NOMO-1 treated with dmso at 0.1 percent for 144 hours (cell line): ENCODE measurements around the gene BAMBI.
A peak's percentile ranks its signal among the peaks of the same experiment; 100 is the strongest.
"Not testable (repeated sequence)": the region's sequence is repeated elsewhere in the genome, so short reads cannot be mapped to it uniquely, and the experiment has no call there.

ENCODE experiments used
- DNase-seq: peaks from one replicate; lab custom pipeline; 2025; ENCODE audit not compliant: unreplicated experiment; lab: John Stamatoyannopoulos, UW

BAMBI gene

GRCh38 chr10:28676968-28677887 is at the start of gene BAMBI:
Gene BAMBI (plus strand): TSS chr10:28677521. CDS start chr10:28677898, 377 bp downstream.
- DNase-seq: peak; percentile 92

- peak; percentile 15 for DNase-seq
These were observed 49.0 kb upstream of the BAMBI start for GRCh38 chr10:28628184-28628893.

GRCh38 chr10:28631896-28632583 is 45.3 kb upstream of the BAMBI start:
- no peak for DNase-seq

GRCh38 chr10:28632584-28632945 is 44.8 kb upstream of the BAMBI start:
- no peak for DNase-seq

GRCh38 chr10:28633750-28634149 is 43.6 kb upstream of the BAMBI start:
- DNase-seq: no peak

GRCh38 chr10:28637346-28637745 is 40.0 kb upstream of the BAMBI start:
- DNase-seq: no peak

GRCh38 chr10:28638392-28638791 is 38.9 kb upstream of the BAMBI start:
- no peak for DNase-seq

- DNase-seq: no peak
These were observed 36.8 kb upstream of the BAMBI start for GRCh38 chr10:28640551-28640950.

- no peak for DNase-seq
These were observed 32.7 kb upstream of the BAMBI start for GRCh38 chr10:28644647-28645046.

GRCh38 chr10:28652106-28652505 is 25.2 kb upstream of the BAMBI start:
- no peak for DNase-seq

- DNase-seq: no peak
These were observed 24.6 kb upstream of the BAMBI start for GRCh38 chr10:28652703-28653102.

- not testable (repeated sequence) for DNase-seq
These were observed 18.5 kb upstream of the BAMBI start for GRCh38 chr10:28658824-28659223.

GRCh38 chr10:28661035-28661434 is 16.3 kb upstream of the BAMBI start:
- DNase-seq: no peak

- peak; percentile 60 for DNase-seq
These were observed 13.5 kb upstream of the BAMBI start for GRCh38 chr10:28663576-28664368.

GRCh38 chr10:28664369-28664740 is 13.0 kb upstream of the BAMBI start:
- no peak for DNase-seq

- DNase-seq: no peak
These were observed 10.4 kb upstream of the BAMBI start for GRCh38 chr10:28666751-28667467.

GRCh38 chr10:28668363-28669226 is 8.7 kb upstream of the BAMBI start:
- no peak for DNase-seq

- no peak for DNase-seq
These were observed 7.8 kb upstream of the BAMBI start for GRCh38 chr10:28669227-28670173.
